ENCODE results near the gene PCP4. TPM values are rescaled to one million over a fixed set of nuclear protein-coding genes. Genes with fewer than 3 reads are reported as not detected.

The PCP4 gene
- total RNA-seq, 4 donors from 2014 or later = not detected

GRCh38 chr21:39956586-39956985 is 89.3 kb downstream of the PCP4 start:
- H3K9me3 ChIP-seq = no peaks in the 10 kb centered on the region
- in situ Hi-C loops (cut with MboI; ENCODE audit: low sequenced_read_pairs in 4 of 4) (no loop called here), intact Hi-C loops (cut with DNase I; ENCODE audit: low total_unique reads) (no loop called here)
- no peaks in the 10 kb centered on the region for H3K4me1 ChIP-seq
- no peak for DNase-seq
- no peaks in the 10 kb centered on the region for H3K27me3 ChIP-seq
- no peak for ATAC-seq
- no peak overlapping the region for H3K4me3 ChIP-seq
- H3K36me3 ChIP-seq = no peaks in the 10 kb centered on the region
- no peak overlapping the region for H3K27ac ChIP-seq
- TF ChIP-seq POLR2A (IDR thresholded peaks at IDR 0.05) = no peak
- TF ChIP-seq CTCF (IDR thresholded peaks at IDR 0.05 in 4 of 5, conservative IDR thresholded peaks at IDR 0.05 in 1 of 5) = no peak

DNA sequence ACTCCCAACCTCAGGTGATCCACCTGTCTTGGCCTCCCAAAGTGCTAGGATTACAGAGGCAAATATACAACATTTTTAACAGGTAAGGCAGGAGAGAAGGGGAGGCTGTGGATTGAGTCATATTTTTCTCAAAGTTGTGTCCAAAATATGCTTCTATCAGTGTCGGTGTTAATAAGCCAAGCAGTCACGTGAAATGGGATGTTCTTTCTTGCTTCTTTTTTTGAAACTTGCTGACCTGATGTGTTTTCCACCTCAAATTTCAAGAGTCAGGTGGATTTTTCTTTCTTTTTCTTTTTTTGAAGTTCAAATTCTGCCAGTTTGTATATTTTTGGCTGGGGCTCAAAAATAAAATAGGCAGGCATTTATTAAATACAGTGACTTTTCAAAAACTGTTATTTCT is 91.5 kb downstream of the PCP4 start:
- H3K36me3 ChIP-seq = no peaks in the 10 kb centered on the region
- ATAC-seq (no peak), DNase-seq (no peak)
- H3K27me3 ChIP-seq = no peaks in the 10 kb centered on the region
- no peaks in the 10 kb centered on the region for H3K9me3 ChIP-seq
- intact Hi-C loops (cut with DNase I; ENCODE audit: low total_unique reads) (no loop called here), in situ Hi-C loops (cut with MboI; ENCODE audit: low sequenced_read_pairs in 4 of 4) (no loop called here)
- H3K27ac ChIP-seq = no peak overlapping the region
- TF ChIP-seq CTCF (IDR thresholded peaks at IDR 0.05 in 4 of 5, conservative IDR thresholded peaks at IDR 0.05 in 1 of 5) = no peak
- TF ChIP-seq POLR2A (IDR thresholded peaks at IDR 0.05) = no peak
- H3K4me3 ChIP-seq = no peak overlapping the region
- H3K4me1 ChIP-seq = no peaks in the 10 kb centered on the region

DNA sequence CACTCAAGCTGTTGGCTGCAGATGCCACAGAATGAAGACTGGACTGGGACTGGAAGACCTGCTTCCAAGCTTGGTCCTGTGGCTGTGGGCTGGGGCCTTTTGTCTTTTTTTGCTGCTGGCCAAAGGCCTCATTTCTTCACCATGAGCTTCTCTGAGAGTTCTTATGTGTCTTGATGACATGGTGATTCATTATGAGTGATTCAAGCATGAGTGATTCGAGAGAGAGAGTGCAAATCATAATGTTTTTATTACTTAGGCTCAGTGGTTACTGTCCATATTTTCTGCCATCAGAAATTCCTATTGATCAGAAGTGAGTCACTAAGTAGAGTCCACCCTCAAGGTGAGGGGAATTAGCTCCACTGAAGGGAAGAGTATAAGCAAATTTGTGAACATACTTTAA is 94.0 kb downstream of the PCP4 start:
- in situ Hi-C loops (cut with MboI; ENCODE audit: low sequenced_read_pairs in 4 of 4) (no loop called here), intact Hi-C loops (cut with DNase I; ENCODE audit: low total_unique reads) (no loop called here)
- Histone ChIP-seq H3K27ac (no peak overlapping the region), H3K27me3 (no peaks in the 10 kb centered on the region), H3K9me3 (no peaks in the 10 kb centered on the region), H3K4me1 (no peaks in the 10 kb centered on the region), H3K36me3 (no peaks in the 10 kb centered on the region), H3K4me3 (no peak overlapping the region)
- no peak for TF ChIP-seq POLR2A (IDR thresholded peaks at IDR 0.05)
- no peak for TF ChIP-seq CTCF (IDR thresholded peaks at IDR 0.05 in 4 of 5, conservative IDR thresholded peaks at IDR 0.05 in 1 of 5)
- no peak for DNase-seq
- ATAC-seq = no peak

DNA sequence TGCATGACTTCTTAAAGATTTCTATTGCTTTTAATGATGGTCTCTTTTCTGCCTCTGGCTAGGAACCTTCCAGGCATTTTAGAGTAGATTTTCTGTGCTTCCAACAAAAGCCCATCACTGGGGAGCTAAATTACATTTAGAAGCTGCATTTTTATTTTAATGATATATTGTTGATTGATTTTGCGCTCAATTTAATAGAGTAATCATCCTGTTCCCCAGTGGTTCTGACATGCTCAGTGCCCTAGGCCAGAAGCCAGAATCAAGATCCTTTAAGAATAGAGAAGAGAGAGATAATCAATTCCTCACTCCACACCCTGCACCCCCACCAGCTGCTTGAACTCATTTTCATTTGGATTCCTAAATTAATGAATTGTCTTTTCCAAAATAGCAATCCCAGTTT is 97.8 kb downstream of the PCP4 start:
- Histone ChIP-seq H3K4me3 (no peak overlapping the region), H3K27me3 (no peaks in the 10 kb centered on the region), H3K36me3 (no peaks in the 10 kb centered on the region), H3K9me3 (no peaks in the 10 kb centered on the region), H3K4me1 (no peaks in the 10 kb centered on the region), H3K27ac (no peak overlapping the region)
- TF ChIP-seq CTCF (IDR thresholded peaks at IDR 0.05 in 4 of 5, conservative IDR thresholded peaks at IDR 0.05 in 1 of 5) = no peak
- no peak for TF ChIP-seq POLR2A (IDR thresholded peaks at IDR 0.05)
- DNase-seq (no peak), ATAC-seq (no peak)
- in situ Hi-C loops (cut with MboI; ENCODE audit: low sequenced_read_pairs in 4 of 4) = no loop called here
- intact Hi-C loops (cut with DNase I; ENCODE audit: low total_unique reads) = no loop called here

GRCh38 chr21:39966786-39967185 is 99.5 kb downstream of the PCP4 start:
- Histone ChIP-seq H3K4me3 (no peak overlapping the region), H3K9me3 (no peaks in the 10 kb centered on the region), H3K36me3 (no peaks in the 10 kb centered on the region), H3K27ac (no peak overlapping the region), H3K27me3 (no peaks in the 10 kb centered on the region), H3K4me1 (no peaks in the 10 kb centered on the region)
- in situ Hi-C loops (cut with MboI; ENCODE audit: low sequenced_read_pairs in 4 of 4) (no loop called here), intact Hi-C loops (cut with DNase I; ENCODE audit: low total_unique reads) (no loop called here)
- DNase-seq (no peak), ATAC-seq (no peak)
- TF ChIP-seq POLR2A (IDR thresholded peaks at IDR 0.05) (no peak), CTCF (IDR thresholded peaks at IDR 0.05 in 4 of 5, conservative IDR thresholded peaks at IDR 0.05 in 1 of 5) (no peak)

Data from gastrocnemius medialis (tissue), 4 donors.